Adrenal gland (tissue), 5 donors: ENCODE measurements around the gene HYI.

Experiments used
- CTCF ChIP-seq, 6 experiments: fragments of 450-650 bp in 4 of 6; fragments of 200-600 bp in 2 of 6; sonication (generic) in 1 of 6; IDR thresholded peaks; 1 replicate in 5 of 6; 2 replicates in 1 of 6; pipeline versions ENCODE4 v1.5.1 to v1.8.0; 2016 to 2021; ENCODE audit warnings: antibody characterized with exemption in 6 of 6, mild to moderate bottlenecking in 2 of 6, moderate library complexity in 1 of 6
- POLR2A ChIP-seq, 2 donors: fragments of 450-650 bp; IDR thresholded peaks; one replicate each; pipeline ENCODE4 v1.6.1; 2017; ENCODE audit warnings: antibody characterized with exemption in 2 of 2, mild to moderate bottlenecking in 2 of 2, moderate library complexity in 1 of 2
- donor health status: DM: no; HTN: no; CAD: no.

DNA sequence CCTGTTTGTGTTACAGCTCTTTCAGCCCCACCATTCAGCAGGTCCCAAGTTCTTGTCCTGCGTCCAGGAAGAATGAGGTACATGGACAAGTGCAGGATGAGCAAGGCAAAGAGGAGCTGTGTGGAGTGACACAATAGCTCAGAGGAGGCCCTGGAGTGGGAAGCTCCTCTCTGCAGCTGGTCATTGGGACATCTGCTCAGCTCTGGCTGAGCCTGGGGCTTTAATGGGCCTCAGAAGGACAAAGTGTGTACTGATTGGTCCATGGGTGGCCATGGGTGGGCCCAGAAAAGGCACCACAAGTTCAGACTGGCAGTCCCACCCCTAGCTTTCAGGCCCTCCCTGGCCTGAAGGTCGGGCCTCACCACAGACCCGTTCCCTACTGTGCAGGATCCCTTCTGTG lies 14.7 kb upstream of the HYI start:
- no peak for TF ChIP-seq CTCF (IDR thresholded peaks at IDR 0.05)
- no peak for TF ChIP-seq POLR2A (IDR thresholded peaks at IDR 0.05)
